SK-N-DZ (cell line): ENCODE measurements around the gene ZCCHC10. TPM values are rescaled to one million over a fixed set of nuclear protein-coding genes. Genes with fewer than 3 reads are reported as not detected.
"Not testable (repeated sequence)": the region's sequence is repeated elsewhere in the genome, so short reads cannot be mapped to it uniquely, and the experiment has no call there.

Experiments
- DNase-seq: peaks from one replicate; pipeline ENCODE4 v3.0.0-alpha.2; 2015; ENCODE audit warnings: low spot score
- polyA plus RNA-seq, 2 experiments: library from polyadenylated mRNA; depleted of rRNA; stranded (reverse); fragments of >200 nt; gene quantifications; 2 replicates each; pipeline ENCODE4 v1.2.3, GENCODE V29; 2014

The ZCCHC10 gene
- 42.8 and 49.1 TPM in 2 replicates for polyA plus RNA-seq (2014; cell fraction: cytosol; rRNA removed)
- 18.9 and 31.0 TPM in 2 replicates for polyA plus RNA-seq (2014; cell fraction: nucleus; rRNA removed)

DNA sequence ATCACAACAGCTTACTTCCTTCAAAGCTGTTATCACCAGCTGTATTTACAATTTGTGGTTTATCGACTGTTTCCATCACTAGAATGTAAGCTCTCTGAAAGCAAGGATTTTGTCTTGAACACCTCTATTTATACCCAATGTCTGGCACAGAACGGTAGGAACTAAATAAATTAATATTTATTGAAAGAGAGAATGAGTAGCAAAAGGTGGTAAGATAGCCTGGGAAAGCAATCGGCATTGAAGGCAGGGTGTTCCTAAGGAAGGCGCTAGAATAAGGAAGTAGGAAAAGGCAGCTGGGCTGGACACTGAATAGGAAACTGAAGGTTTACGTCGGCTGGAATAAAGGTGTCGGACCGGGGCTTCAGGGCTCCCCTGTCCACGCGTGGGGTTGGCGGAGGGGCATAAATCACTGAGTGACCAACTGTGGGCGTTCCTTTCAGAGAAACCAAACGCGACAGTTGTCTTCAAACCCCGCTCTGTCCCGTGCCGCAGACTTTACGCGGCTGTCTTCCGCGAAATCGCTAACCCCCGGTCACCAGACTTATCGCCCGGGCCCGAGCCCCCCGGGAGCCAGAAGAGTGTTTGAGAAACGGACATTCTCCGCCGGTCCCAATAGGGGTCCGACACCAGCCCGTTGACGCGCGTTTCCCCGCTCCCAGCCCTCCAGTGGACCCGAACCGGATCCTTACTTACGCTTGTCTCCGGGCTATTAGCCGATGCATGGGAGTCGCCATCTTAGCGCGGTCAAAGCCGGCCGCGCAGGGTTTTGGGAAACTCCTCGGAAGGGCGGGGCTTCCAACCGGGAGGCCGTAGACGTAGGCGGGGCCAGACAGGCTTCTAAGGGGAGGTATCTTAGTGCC, at the start of gene ZCCHC10:
TSS of gene ZCCHC10 (minus strand) at position 746 of the 860 bp plus-strand sequence. CDS start at position 734, 12 bp downstream.
- peak; percentile 96 for DNase-seq

GRCh38 chr5:133075572-133076536, 49.5 kb upstream of the ZCCHC10 start:
- DNase-seq: no peak

- no peak for DNase-seq
Observed at GRCh38 chr5:133072021-133072420, 45.7 kb upstream of the ZCCHC10 start.

- no peak for DNase-seq
Observed at GRCh38 chr5:133066045-133066444, 39.7 kb upstream of the ZCCHC10 start.

DNA sequence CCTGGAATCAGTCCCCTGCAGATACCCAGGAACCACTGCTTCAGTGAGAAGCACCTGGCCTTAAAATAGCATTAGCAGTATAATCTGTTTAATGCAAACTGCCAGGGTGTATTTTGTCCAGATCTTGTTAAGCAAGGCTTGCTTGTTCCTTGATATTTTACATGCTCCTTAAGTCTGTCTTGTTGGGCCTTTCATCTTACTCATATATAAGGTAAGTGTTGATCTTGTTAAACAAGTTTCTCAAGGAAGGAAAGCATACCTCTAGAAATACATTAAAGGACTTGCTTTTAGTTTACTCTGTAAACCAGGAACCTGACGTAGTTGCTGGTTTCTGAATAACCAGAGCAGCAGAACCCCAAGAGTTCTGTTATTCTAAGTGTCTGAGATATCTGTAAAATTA, 39.1 kb upstream of the ZCCHC10 start:
- DNase-seq: peak; percentile 26

- no peak for DNase-seq
Observed at GRCh38 chr5:133063965-133064364, 37.6 kb upstream of the ZCCHC10 start.

DNA sequence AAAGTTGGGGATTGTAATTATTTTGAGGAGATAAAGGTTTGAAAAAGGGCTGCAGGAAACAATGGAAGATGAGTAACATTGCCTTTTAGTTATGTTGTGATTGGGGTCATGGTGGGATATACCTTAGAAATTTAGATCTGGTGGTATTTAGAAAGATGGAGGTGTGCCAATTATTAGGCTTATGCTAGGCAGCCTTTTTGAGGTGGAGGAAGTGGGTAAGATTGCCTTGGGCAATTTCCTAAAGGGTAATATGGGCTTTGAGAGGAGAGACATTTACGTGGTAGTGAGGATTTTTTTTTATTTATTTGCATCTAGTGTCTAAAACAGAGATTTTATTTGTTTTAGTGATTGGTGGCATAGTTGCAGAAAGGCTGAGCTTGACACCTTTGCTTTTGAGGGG, 35.9 kb upstream of the ZCCHC10 start:
- DNase-seq: no peak

- DNase-seq: no peak
Observed at GRCh38 chr5:133059621-133060020, 33.3 kb upstream of the ZCCHC10 start.

GRCh38 chr5:133056891-133057290, 30.5 kb upstream of the ZCCHC10 start:
- DNase-seq: no peak

GRCh38 chr5:133054697-133055471, 28.5 kb upstream of the ZCCHC10 start:
- no peak for DNase-seq

DNA sequence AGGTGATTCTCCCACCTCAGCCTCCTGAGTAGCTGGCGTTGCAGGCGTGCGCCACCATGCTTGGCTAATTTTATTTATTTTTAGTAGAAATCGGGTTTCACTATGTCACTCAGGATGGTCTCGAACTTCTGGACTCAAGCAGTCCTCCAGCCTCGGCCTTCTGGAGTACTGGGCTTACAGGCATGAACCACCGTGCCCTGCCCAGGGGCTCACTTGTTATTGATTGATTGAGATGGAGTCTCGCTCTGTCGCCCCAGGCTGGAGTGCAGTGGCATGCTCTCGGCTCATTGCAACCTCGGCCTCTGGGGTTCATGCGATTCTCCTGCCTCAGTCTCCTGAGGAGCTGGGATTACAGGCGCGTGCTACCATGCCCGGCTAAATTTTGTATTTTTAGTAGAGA, 27.1 kb upstream of the ZCCHC10 start:
- no peak for DNase-seq

DNA sequence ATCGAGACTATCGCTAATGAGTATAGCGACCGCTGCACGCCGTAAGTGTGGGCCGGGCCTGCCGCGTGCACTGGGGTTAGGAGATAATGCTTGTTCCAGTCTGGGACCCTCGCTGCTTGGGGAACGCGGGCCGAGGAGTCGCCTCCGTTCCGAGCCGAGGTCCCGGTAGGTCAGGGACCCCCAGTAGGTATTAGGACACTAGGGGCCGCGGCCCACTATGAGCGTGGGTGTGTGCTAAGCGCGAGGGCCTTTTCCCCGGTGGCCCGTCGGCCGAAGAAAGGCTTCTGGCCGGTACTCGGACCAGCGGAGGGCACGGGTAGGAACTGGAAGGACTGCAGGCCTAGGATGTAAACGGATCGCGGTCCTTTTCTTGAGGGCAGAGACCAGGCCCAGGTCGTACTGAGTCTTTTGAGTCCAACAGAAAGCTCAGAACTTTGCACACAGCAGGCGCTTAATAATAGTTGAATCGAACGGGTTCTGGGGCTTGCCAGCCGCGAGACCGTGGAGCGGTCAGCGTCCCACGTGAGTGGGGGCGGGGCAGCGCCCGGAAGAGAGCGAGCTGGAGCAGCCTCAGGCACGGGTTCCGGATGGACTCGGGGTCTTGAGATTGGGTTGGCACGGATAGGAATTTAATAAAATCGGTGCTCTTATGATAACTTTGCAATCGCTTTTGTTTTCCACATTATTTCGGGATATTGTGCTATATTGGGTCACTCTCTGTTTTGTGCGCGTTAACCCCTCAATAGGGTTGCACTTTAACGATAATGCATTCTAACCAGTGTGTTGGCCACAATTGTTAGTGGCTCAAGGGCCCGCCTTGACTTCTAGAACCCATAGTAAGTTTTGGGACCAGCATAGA, 26.2 kb upstream of the ZCCHC10 start:
- peak; percentile 48 for DNase-seq

DNA sequence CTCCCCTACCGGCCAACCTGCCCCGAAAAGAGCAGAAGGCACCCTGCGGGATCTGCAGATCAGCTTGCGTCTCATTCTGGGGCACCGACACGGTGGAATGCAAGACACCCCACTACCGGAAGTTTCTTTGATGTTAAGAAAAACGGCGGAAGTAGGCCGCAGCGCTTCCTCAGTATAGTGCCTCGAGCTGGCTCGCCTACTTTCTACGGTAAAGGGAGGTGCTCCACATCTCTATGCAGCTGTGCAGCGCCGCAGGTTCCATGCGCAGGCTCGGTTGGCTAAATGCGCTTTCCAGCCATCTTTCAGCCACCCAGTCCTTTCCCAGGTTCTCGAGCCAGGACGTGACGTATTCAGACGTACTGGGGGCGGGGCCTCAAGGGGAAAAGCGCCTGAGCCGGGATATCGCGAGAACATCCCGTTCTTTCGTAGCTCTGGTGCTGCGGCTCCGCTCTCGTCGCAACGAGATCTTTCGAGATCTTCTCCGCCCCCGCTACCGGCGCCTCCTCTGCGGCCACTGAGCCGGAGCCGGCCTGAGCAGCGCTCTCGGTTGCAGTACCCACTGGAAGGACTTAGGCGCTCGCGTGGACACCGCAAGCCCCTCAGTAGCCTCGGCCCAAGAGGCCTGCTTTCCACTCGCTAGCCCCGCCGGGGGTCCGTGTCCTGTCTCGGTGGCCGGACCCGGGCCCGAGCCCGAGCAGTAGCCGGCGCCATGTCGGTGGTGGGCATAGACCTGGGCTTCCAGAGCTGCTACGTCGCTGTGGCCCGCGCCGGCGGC, 25.4 kb upstream of the ZCCHC10 start, which contains the start of gene HSPA4:
TSS of gene HSPA4 (plus strand) at position 472 of the 775 bp plus-strand sequence. CDS start at position 710, 238 bp downstream.
- peak; percentile 99 for DNase-seq

DNA sequence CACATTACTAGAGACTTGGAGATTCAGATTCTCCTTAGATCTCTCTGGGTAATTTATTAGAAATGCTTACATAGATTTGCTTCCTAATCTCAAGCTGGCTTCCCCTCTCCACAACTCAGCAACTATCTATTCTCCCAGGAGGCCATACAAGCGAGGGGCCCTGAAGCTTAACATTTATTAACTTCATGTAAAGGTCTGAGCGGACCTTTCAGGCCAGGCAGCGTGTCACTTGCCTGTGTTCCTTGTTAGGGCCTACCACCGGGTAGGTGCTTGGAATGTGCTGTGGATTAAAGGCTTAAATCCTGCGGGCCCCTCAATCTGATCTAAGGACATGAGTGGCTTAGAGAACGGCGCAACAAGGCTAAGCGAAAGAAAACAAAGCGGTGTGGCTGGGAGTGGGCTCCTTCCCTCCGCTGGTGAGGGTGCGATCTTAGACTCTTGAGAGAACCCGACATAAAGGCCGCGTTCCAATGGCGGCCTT, 24.8 kb upstream of the ZCCHC10 start:
- DNase-seq: no peak

DNA sequence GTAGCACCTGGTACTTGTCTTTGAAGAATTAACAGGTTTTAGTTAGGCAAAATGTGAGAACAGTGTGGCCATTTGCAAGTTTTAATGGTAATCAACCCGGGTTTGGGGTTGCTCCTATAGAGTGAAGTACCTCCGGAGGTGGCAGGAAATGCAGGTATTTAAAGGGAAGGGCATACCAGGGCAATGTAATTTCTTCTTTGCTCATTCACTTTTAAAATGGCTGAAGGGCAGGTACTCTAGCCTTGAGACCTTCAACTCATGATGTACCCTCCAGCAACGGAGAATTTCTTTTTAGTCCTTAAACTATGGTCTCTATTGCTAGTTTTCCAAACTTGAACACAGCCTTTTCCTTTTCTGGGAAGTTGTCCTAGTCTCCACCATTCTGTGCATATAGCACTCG, 24.2 kb upstream of the ZCCHC10 start:
- DNase-seq: no peak

- peak; percentile 42 for DNase-seq
Observed at GRCh38 chr5:133049726-133050048, 23.3 kb upstream of the ZCCHC10 start.

DNA sequence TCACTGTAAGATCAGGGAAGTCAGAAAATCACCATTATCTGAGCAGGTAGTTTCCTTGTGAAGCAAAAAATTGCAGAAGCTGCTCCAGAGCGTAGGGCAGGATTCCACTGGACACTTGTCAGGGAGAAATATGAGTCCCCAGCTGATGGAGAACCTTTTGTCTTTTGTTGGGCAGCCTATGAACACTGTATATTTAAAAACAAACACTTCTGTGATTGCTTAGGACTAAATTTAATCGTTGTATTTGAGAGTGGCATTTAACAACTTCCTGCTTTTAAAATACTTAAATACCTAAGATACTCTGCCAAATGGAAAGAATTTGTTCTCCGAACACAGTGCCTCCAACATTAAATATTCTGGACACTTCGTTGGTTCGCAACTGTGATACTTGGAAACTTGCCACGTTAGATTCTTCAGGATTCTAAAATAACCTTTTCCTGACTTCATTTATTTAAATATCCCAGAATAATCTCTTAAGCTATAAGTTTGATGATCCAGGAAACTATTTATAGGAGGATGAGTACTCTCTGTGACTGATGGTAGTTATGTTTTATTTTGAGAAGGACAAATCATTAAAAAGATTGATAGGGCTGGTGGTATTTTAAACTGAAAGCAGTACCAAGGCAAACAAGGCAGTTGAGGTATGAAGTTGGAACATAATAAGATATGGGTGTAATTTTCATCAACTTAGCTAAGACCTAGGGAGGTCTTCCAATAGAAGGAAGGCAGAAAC, 22.8 kb upstream of the ZCCHC10 start:
- no peak for DNase-seq

DNA sequence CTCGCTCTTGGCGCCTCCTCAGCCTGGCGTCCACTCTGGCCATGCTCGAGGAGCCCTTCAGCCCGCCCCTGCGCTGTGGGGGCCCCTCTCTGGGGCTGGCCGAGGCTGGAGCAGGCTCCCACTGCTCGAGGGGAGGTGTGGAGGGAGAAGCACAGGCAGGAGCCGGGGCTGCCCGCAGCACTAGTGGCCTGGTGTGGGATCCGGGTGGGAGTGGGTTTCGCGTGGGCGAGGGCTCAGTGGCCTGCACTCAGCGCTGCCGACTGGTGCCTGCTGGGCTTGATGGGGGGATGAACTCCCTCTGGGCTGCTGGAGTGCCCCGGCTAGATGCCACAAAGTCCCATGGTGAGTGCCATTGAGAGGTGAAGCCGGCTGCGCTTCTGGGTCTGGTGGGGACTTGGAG, 21.1 kb upstream of the ZCCHC10 start:
- no peak for DNase-seq

DNA sequence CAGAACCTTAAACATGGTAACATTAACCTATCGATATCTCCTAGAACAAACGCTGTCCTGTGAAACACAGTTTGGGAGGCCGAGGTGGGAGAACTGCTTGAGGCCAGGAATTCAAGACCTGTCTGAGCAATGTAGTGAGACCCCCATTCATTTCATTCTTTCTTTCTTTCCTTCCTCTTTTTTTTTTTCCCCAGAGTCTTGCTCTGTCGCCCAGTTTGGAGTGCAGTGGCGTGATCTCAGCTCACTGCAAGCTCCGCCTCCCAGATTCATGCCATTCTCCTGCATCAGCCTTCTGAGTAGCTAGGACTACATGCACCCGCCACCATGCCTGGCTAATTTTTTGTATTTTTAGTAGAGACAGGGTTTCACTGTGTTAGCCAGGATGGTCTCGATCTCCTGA, 20.2 kb upstream of the ZCCHC10 start:
- not testable (repeated sequence) for DNase-seq
